Naive B cell (primary cell): ENCODE results near the gene KRTAP10-9. TPM values are rescaled to one million over a fixed set of nuclear protein-coding genes. Genes with fewer than 3 reads are reported as not detected.
A peak's percentile ranks its signal among the peaks of the same experiment; 100 is the strongest.
"Not testable (repeated sequence)": the region's sequence is repeated elsewhere in the genome, so short reads cannot be mapped to it uniquely, and the experiment has no call there.

Source experiments
- ATAC-seq, 2 donors: fragments of 150-1000 bp; cut with Tn5 transposase; 2 replicates each; pipeline ENCODE4 v1.10.0; 2021; ENCODE audit warnings: low read depth in 2 of 2, mild to moderate bottlenecking in 2 of 2, moderate library complexity in 2 of 2
- DNase-seq: peaks from one replicate; pipeline ENCODE4 v3.0.0; 2022
- H3K27ac Mint-ChIP-seq, 6 donors: one replicate each; pipeline ENCODE4 v1.8.0; 2020 to 2022; ENCODE audit warnings: mild to moderate bottlenecking in 6 of 6, mixed read lengths in 6 of 6, moderate library complexity in 5 of 6, inconsistent platforms in 2 of 6
- H3K27me3 Mint-ChIP-seq, 3 donors: one replicate each; pipeline ENCODE4 v1.8.0; 2021 to 2022; ENCODE audit warnings: mixed read lengths in 3 of 3, mild to moderate bottlenecking in 1 of 3
- H3K36me3 Mint-ChIP-seq, 2 donors: one replicate each; pipeline ENCODE4 v1.8.0; 2020 to 2022; ENCODE audit warnings: mixed read lengths in 2 of 2, inconsistent platforms in 1 of 2, mild to moderate bottlenecking in 1 of 2
- H3K4me1 Mint-ChIP-seq, 3 donors: one replicate each; pipeline ENCODE4 v1.8.0; 2020 to 2022; ENCODE audit warnings: mixed read lengths in 3 of 3, inconsistent platforms in 1 of 3, mild to moderate bottlenecking in 1 of 3, moderate library complexity in 1 of 3
- H3K4me3 Mint-ChIP-seq, 8 donors: one replicate each; pipeline ENCODE4 v1.8.0; 2020 to 2022; ENCODE audit warnings: mild to moderate bottlenecking in 8 of 8, mixed read lengths in 8 of 8, moderate library complexity in 8 of 8, inconsistent platforms in 2 of 8
- H3K9me3 Mint-ChIP-seq, 7 donors: one replicate each; pipeline ENCODE4 v1.8.0; 2020 to 2022; ENCODE audit warnings: mixed read lengths in 7 of 7, mild to moderate bottlenecking in 5 of 7, inconsistent platforms in 2 of 7, moderate library complexity in 1 of 7
- polyA plus RNA-seq, 6 donors: library from polyadenylated mRNA; unstranded; fragments of 300-500 nt; fragmentation: Illumina TruSeq; gene quantifications; one replicate each; pipeline ENCODE4 v1.2.3, GENCODE V29; 2021; ENCODE audit warnings: low read depth in 6 of 6

The KRTAP10-9 gene
- polyA plus RNA-seq, 6 donors from 2014 or later = not detected

- Mint-ChIP-seq H3K9me3 (peaks cover 4 to 40% (median 7%) of the 10 kb centered on the region in 7 donors), H3K27me3 (peaks cover 26 to 64% (median 46%) of the 10 kb centered on the region in 3 donors), H3K36me3 (peaks cover 0 to 11% of the 10 kb centered on the region in 2 donors)
- not testable (repeated sequence) for ATAC-seq, H3K4me3 Mint-ChIP-seq, H3K27ac Mint-ChIP-seq, DNase-seq, H3K4me1 Mint-ChIP-seq
Measured at GRCh38 chr21:44601091-44601490, 25.8 kb upstream of the KRTAP10-9 start.

- no peak for ATAC-seq
- Mint-ChIP-seq H3K27ac (peak overlapping the region in 1 of 6 donors; percentile 29), H3K27me3 (peaks cover 33 to 69% (median 47%) of the 10 kb centered on the region in 3 donors), H3K9me3 (peaks cover 7 to 47% (median 11%) of the 10 kb centered on the region in 7 donors), H3K4me3 (no peak overlapping the region), H3K36me3 (peaks cover 5 to 11% of the 10 kb centered on the region in 2 donors), H3K4me1 (no peaks in the 10 kb centered on the region)
- DNase-seq = no peak
Measured at GRCh38 chr21:44601596-44602462, 25.1 kb upstream of the KRTAP10-9 start.

- no peak for ATAC-seq
Measured at GRCh38 chr21:44602463-44602850, 24.4 kb upstream of the KRTAP10-9 start.

GRCh38 chr21:44603109-44603875, 23.6 kb upstream of the KRTAP10-9 start:
- DNase-seq (no peak), ATAC-seq (no peak)
- Mint-ChIP-seq H3K9me3 (peaks cover 5 to 57% (median 10%) of the 10 kb centered on the region in 7 donors), H3K4me3 (no peak overlapping the region), H3K36me3 (peaks cover 5 to 7% of the 10 kb centered on the region in 2 donors), H3K27ac (no peak overlapping the region), H3K27me3 (peaks cover 32 to 70% (median 44%) of the 10 kb centered on the region in 3 donors), H3K4me1 (no peaks in the 10 kb centered on the region)

More at GRCh38 chr21:44602463-44602850, 24.4 kb upstream of the KRTAP10-9 start:
- peaks cover 33 to 69% (median 47%) of the 10 kb centered on the region in 3 donors for H3K27me3 Mint-ChIP-seq
- peak overlapping the region in 1 of 8 donors; percentile 6 for H3K4me3 Mint-ChIP-seq
- H3K36me3 Mint-ChIP-seq = peaks cover 5 to 11% of the 10 kb centered on the region in 2 donors
- H3K4me1 Mint-ChIP-seq = no peaks in the 10 kb centered on the region
- no peak for DNase-seq
- H3K27ac Mint-ChIP-seq = no peak overlapping the region
- H3K9me3 Mint-ChIP-seq = peaks cover 7 to 53% (median 11%) of the 10 kb centered on the region in 7 donors

GRCh38 chr21:44603911-44604310, 23.0 kb upstream of the KRTAP10-9 start:
- ATAC-seq = no peak
- no peak for DNase-seq
- H3K4me1 Mint-ChIP-seq = no peaks in the 10 kb centered on the region
- H3K27me3 Mint-ChIP-seq = peaks cover 26 to 64% (median 38%) of the 10 kb centered on the region in 3 donors
- H3K4me3 Mint-ChIP-seq = no peak overlapping the region
- H3K36me3 Mint-ChIP-seq = peaks cover 5 to 7% of the 10 kb centered on the region in 2 donors
- H3K9me3 Mint-ChIP-seq = peaks cover 4 to 55% (median 16%) of the 10 kb centered on the region in 7 donors
- H3K27ac Mint-ChIP-seq = no peak overlapping the region

- H3K9me3 Mint-ChIP-seq = peaks cover 21 to 74% (median 39%) of the 10 kb centered on the region in 7 donors
- no peaks in the 10 kb centered on the region for H3K4me1 Mint-ChIP-seq
- ATAC-seq (no peak), DNase-seq (no peak)
- H3K27ac Mint-ChIP-seq = no peak overlapping the region
- H3K4me3 Mint-ChIP-seq = no peak overlapping the region
- H3K27me3 Mint-ChIP-seq = peaks cover 32 to 58% (median 33%) of the 10 kb centered on the region in 3 donors
- peaks cover 20 to 27% of the 10 kb centered on the region in 2 donors for H3K36me3 Mint-ChIP-seq
Measured at GRCh38 chr21:44606495-44606894, 20.4 kb upstream of the KRTAP10-9 start.

GRCh38 chr21:44609193-44609592, 17.7 kb upstream of the KRTAP10-9 start:
- no peak for ATAC-seq
- H3K4me1 Mint-ChIP-seq = peaks cover 0 to 4% (median 0%) of the 10 kb centered on the region in 3 donors
- peaks cover 20 to 37% of the 10 kb centered on the region in 2 donors for H3K36me3 Mint-ChIP-seq
- H3K27me3 Mint-ChIP-seq = peaks cover 27 to 47% (median 37%) of the 10 kb centered on the region in 3 donors
- no peak for DNase-seq
- peak overlapping the region in 1 of 8 donors; percentile 26 for H3K4me3 Mint-ChIP-seq
- peak overlapping the region in 1 of 6 donors; percentile 64 for H3K27ac Mint-ChIP-seq
- peaks cover 23 to 70% (median 51%) of the 10 kb centered on the region in 7 donors for H3K9me3 Mint-ChIP-seq

- peaks cover 21 to 44% (median 33%) of the 10 kb centered on the region in 3 donors for H3K27me3 Mint-ChIP-seq
Measured at GRCh38 chr21:44610157-44610843, 16.6 kb upstream of the KRTAP10-9 start.

GRCh38 chr21:44611551-44611950, 15.3 kb upstream of the KRTAP10-9 start:
- H3K36me3 Mint-ChIP-seq = peaks cover 17 to 37% of the 10 kb centered on the region in 2 donors
- H3K9me3 Mint-ChIP-seq = peaks cover 22 to 48% (median 46%) of the 10 kb centered on the region in 7 donors
- no peak overlapping the region for H3K4me3 Mint-ChIP-seq
- DNase-seq (no peak), ATAC-seq (no peak)
- H3K27ac Mint-ChIP-seq = no peak overlapping the region
- peaks cover 0 to 4% (median 0%) of the 10 kb centered on the region in 3 donors for H3K4me1 Mint-ChIP-seq
- peaks cover 13 to 39% (median 33%) of the 10 kb centered on the region in 3 donors for H3K27me3 Mint-ChIP-seq

More at GRCh38 chr21:44610157-44610843, 16.6 kb upstream of the KRTAP10-9 start:
- ATAC-seq, H3K27ac Mint-ChIP-seq, H3K4me3 Mint-ChIP-seq, H3K4me1 Mint-ChIP-seq, DNase-seq: not testable (repeated sequence)
- Mint-ChIP-seq H3K36me3 (peaks cover 20 to 37% of the 10 kb centered on the region in 2 donors), H3K9me3 (peaks cover 23 to 61% (median 51%) of the 10 kb centered on the region in 7 donors)

GRCh38 chr21:44612029-44612486, 14.8 kb upstream of the KRTAP10-9 start, which contains the start of gene KRTAP10-8:
Gene KRTAP10-8, plus strand, starts transcription at chr21:44612079. Its CDS starts 22 bp downstream, at chr21:44612101.
- H3K4me3 Mint-ChIP-seq = peak within 1 kb of the TSS in 1 of 8 donors; percentile 44
- H3K9me3 Mint-ChIP-seq = peaks cover 21 to 46% (median 43%) of the 10 kb centered on the region in 7 donors
- peaks cover 11 to 42% (median 35%) of the 10 kb centered on the region in 3 donors for H3K27me3 Mint-ChIP-seq
- peaks cover 0 to 4% (median 0%) of the 10 kb centered on the region in 3 donors for H3K4me1 Mint-ChIP-seq
- ATAC-seq (no peak), DNase-seq (no peak)
- H3K36me3 Mint-ChIP-seq = peaks cover 15 to 37% of the 10 kb centered on the region in 2 donors
- peak within 1 kb of the TSS in 2 of 6 donors; percentile 14 to 42 for H3K27ac Mint-ChIP-seq

GRCh38 chr21:44612669-44613229, 14.1 kb upstream of the KRTAP10-9 start:
- peaks cover 15 to 37% of the 10 kb centered on the region in 2 donors for H3K36me3 Mint-ChIP-seq
- peaks cover 0 to 4% (median 0%) of the 10 kb centered on the region in 3 donors for H3K4me1 Mint-ChIP-seq
- H3K9me3 Mint-ChIP-seq = peaks cover 21 to 46% (median 36%) of the 10 kb centered on the region in 7 donors
- peaks cover 11 to 41% (median 30%) of the 10 kb centered on the region in 3 donors for H3K27me3 Mint-ChIP-seq
- H3K4me3 Mint-ChIP-seq = no peak overlapping the region
- ATAC-seq = no peak
- DNase-seq = no peak
- peak overlapping the region in 2 of 6 donors; percentile 14 to 42 for H3K27ac Mint-ChIP-seq
